HG03442 (cell line): ENCODE data around the gene CACNA2D1.

Experiments
- ATAC-seq: cut with Tn5 transposase; IDR thresholded peaks from one replicate; pipeline ENCODE4 v1.9.1; 2021; ENCODE audit warnings: mild to moderate bottlenecking, moderate library complexity; ENCODE audit not compliant: unreplicated experiment

Gene CACNA2D1

DNA sequence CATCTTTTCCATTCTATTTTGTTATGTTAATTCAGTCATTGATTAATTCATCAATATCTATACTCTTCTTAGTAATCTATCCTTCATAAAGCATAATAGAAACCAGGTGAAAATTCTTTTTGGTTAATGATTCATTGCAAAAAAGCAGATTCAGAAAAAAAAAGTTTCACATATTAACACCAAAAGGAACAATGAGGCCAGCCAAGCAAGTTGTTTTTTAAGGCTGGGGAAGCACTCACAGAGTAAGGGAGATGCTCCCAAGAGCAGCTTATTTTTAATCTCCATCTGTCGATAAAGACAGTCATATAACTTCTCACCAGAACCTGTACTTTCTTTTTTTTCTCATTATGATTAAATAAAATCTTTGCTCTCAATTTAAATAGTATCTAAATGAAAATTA, 95.8 kb downstream of the CACNA2D1 start:
- ATAC-seq = no peak

GRCh38 chr7:82345886-82346285, 97.7 kb downstream of the CACNA2D1 start:
- no peak for ATAC-seq

GRCh38 chr7:82343716-82344115, 99.9 kb downstream of the CACNA2D1 start:
- ATAC-seq = no peak

DNA sequence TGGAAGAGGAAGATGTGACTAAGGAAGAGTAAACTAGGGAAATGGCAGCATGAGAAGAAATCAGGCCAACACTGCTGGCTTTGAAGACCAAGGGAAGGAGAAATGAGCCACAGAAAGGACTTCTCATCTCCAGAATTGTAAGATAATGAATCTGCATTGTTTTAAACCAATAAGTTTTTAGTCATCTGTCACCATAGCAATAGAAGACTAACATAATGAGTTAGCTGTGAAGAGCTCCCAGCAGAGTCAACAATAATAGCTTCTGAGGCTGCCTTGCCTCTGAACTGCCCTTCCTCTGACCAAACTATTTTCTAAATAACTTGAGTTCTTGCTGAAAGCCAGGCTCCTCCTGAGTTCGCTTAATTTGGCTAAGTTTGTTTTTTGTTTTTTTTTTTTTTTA, 103.6 kb downstream of the CACNA2D1 start:
- ATAC-seq = no peak

GRCh38 chr7:82335927-82336326, 107.7 kb downstream of the CACNA2D1 start:
- ATAC-seq = no peak

- ATAC-seq = no peak
Observed at GRCh38 chr7:82335001-82335400, 108.6 kb downstream of the CACNA2D1 start.

DNA sequence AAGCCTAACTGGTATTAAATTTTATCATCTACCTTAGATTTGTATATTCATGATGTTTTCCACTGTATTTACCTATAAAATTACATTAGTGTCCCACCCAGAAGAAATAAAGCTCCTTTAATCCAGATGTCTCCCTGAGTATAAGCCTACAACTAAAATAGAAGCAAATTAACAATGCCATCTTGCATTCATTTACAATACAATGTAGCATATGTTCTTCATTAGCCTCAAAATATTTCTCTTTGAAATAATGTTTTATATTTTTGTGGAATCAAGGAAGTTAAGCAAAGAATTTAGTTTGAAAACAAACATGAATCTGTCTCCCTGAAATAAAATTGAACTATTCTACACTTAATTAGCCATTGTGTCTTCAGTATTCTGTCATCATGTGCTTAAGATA, 112.3 kb downstream of the CACNA2D1 start:
- ATAC-seq = no peak

DNA sequence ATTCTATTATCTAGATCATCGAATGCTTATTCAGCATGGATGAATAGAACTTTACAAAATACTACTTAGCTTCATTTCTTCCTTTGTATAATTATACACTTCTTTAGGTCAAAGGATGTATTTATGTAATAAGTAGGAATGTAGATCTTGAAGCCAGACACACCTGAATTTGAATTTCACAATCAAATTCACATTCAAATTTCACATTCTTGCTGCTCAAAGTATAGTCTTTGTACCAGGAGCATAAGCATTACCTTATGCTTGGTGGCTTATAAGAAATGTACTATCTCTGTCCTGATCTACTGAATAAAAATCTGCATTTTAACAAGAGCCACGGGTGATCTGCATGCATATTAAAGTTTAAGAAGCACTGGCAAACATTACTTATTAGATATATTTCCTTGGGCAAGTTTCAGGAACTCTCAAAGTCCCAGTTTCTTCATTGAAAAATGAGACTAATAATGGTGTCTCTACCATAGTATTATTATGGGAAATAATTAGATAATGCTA, 112.8 kb downstream of the CACNA2D1 start:
- no peak for ATAC-seq

DNA sequence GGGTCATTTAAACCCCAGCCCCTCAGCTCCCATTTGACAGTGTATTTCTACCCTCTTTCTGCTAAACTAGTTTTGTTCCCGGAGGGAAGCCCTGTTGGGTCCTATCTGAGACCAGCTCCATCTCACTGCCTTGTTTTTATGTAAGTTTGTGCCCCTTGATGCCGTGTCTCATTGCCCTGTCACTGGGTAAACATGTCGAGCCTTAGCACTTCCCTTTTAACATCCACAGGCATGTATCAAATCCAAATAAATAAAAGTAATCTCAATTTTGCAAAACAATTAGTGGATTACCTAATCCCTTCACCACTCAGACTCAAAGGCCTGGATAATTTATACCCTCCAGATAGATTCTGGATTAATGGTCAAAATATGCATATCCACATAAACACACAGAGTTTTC, 115.7 kb downstream of the CACNA2D1 start:
- no peak for ATAC-seq

DNA sequence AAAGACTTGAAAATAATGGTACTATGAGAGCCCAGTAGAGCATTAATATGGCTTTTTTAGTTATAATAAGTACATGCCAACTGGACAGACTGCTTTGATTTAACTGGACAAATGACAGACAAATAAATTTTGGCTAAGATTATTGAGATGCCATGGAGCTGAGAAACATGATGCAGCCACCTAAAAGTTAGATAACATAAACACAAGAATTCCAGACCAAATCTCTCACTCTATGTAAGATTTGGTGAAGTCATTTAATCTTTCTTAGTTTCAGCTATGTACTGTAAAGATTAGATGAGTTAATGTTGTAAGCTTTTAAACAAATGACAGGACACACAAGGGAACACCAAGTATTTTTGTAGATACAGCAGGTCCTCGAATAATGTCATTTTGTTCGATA, 118.2 kb downstream of the CACNA2D1 start:
- ATAC-seq = no peak

DNA sequence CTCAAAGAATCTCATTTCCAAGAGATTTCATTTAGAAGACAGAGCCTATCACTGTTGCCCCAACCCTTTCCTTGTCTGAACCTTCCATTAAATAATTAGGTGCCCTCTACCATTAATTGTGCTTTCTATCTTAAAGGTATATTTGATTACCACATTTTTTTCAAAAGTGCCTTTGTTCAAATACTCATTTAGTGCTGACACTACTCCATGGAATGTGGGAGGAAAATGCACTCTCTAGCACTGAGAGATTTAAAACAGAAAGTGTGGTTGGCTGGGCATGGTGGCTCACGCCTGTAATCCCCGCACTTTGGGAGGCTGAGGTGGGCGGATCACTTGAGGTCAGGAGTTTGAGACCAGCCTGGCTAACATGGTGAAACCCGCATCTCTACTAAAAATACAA, 119.8 kb downstream of the CACNA2D1 start:
- ATAC-seq = no peak

DNA sequence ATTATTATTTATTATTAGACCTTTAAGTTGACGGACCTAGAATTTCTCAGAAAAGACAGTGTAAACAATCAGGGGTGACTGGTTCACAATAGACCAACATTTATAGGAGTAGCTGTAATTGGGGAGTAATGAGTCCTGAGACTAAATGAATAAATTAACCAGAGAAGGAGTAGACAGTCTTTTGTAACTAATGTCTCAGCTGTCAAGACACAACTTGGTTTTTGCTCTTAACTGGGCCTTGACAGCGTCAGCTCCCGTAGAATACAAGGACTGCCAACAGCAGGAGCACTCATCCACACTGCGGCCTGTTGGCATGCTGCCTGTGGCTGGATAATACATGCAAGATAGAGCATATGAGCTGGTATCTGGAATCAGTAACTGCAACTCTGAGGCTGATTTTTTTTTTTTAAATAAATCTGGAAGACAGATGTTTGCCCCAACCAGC, 123.9 kb downstream of the CACNA2D1 start:
- ATAC-seq = no peak

DNA sequence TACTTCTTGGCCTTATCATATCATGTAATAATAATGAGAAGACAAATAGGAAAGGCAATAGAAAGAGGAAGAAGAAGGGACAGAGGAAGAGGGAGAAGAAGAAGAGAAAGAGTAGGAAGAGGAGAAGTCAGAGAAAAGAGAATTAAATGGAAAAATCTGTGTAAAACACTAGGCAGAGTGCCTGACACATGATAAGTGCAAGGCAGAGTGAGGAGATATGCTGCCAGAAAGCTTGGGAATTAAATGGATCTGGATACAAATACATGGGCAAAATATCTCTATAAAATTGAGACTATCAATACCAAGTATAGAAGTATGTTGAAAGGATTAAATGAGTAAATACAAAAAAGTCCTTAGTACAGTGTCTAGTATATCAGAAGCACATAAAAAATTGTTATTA, 124.8 kb downstream of the CACNA2D1 start:
- no peak for ATAC-seq

DNA sequence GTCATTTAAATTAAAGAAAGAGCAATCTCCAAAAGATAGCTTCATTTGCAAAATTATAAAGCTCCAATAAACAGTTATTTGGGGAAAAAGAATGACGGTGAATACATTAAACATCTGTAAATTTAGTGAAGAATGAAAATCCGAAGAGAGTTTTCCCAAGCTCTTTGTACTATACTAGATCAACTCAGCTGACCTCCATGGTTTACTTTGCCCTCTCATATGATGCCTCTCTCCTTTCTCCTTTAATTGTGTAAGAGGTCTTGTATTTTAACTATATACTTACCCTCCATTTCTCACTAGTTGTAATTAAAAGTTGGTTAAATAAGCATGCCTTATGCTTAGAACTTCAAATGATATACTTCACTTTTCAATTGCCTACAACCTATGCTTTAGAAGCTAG, 125.8 kb downstream of the CACNA2D1 start:
- no peak for ATAC-seq

DNA sequence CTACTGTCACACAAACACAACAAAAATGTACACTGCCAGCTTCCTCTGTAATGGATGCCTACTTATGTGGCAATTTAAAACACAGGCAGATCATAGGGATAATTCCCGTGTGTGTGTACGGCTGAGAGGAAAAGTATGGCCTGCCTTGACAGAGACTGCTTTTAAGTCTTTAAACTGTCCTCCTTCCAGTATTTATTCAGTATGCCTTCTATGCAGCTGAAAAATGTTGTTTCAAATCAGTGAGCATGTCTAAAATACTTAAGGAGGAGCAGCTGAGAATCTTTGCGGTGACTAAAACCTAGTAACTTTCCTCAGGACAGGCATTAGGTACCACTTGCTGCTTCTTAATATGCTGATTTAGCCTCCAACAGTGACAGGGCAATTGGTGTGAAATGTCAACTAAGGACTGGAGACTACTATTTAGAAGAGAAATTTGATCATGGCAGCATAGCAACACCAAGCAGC, 126.3 kb downstream of the CACNA2D1 start:
- ATAC-seq = no peak

- ATAC-seq = no peak
Observed at GRCh38 chr7:82313269-82313668, 130.3 kb downstream of the CACNA2D1 start.

DNA sequence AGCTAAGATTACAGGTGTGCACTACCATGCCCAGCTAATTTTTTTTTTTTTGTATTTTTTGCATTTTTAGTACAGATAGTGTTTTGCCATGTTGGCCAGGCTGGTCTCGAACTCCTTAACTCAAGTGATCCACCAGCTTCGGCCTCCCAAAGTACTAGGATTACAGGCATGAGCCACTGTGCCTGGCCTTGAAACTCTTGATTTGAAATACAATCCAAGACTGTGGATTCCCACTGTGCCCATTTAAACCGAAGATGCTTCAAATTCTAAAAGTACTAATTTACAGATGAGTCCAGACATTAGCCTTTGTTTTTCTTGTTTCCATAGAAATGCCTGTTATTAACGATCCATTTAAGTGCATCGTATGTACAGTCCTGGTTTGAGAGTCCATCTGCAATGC, 130.9 kb downstream of the CACNA2D1 start:
- no peak for ATAC-seq

DNA sequence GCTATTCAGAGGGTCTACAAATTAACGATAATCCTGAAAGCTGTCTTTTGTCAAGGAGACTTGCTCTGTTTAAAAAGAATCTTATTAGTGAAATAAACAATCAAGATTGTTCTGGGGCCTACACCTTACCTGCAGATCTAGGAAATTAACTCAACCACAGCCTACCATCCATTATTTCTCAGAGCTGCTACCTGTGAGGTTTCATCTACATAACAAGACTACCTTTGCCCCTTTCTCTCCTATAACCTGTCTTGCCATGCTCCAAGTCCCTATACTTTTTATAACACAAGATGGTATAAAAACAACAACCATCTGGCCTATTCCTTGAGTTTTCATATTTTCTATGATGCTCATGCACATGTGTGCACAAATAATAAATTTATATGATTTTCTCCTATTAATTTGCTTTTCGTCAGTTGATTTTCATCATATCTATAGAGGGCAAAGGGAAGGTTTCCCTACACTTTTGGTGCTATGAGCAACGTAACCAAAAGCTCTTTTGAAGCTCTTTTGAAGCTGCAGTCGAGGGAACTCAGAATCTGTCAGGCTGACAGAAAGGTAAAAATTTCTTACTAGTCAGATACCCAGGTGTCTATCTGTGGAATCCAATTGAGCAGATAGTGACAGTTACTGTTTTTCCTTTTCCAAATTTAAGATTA, 138.1 kb downstream of the CACNA2D1 start:
- ATAC-seq = no peak

DNA sequence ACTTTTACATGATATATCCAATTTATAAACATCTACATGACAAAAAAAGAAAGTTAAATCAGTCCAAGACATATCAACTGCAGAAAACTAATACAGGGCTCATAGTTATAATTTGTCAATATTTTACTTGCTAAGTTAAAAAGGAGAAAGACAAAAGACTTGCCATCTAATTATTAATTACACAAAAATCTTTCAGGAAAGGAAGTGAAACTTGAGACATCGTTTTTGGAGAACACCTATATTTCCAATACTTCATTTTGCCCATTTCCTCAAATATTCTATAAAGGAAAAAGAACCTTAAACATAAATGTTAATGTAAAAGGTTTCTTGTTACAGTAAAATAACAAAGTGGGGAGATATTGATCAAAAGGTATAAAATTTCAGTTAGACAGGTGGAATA, 148.7 kb downstream of the CACNA2D1 start:
- no peak for ATAC-seq

GRCh38 chr7:82294382-82294784, 149.2 kb downstream of the CACNA2D1 start:
- ATAC-seq = no peak

GRCh38 chr7:82293467-82293866, 150.1 kb downstream of the CACNA2D1 start:
- no peak for ATAC-seq

DNA sequence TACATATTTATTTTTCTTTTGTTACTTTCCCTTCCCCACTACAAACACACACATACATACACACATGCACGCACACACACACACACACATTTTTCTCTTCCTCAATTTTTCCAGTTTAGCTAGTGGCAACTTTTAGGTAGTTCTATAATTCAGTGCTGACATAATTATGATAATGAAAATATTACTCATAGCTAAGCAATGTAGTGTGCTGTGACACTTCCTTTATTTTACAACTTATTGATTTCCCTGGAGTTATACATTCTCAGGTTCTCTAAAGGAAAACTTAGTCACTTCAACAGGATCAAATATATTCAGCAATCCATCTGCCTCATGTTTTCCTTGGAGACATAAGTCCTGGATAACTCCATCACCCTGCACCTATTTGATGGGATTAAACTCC, 151.6 kb downstream of the CACNA2D1 start:
- ATAC-seq = no peak

DNA sequence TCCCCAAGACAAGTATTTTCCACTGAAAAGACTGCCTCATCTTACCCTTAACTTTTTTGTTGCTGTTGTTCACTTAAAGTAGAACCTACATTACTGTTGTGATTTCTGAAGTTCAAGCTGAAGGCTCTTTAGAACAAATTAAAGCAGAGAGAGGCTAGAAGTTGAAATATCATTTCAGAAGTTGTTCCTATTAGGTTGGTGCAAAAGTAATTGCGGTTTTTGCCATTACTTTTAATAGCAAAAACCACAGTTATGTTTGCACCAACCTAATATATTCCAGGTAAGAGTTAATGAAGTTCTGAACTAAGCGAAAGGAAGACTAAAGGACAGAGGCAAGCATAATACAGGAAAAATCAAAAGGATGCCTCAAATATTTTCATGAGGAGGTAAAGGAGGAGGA, 153.7 kb downstream of the CACNA2D1 start:
- ATAC-seq = no peak
